A549 (cell line): Measurements from ENCODE around the gene HOOK1.

ENCODE experiments used
- KDM1A ChIP-seq: fragments of 200-600 bp; sonication (generic); IDR thresholded peaks from 2 replicates; pipeline ENCODE4 v1.6.1; 2016; ENCODE audit warnings: low read depth, mild to moderate bottlenecking
- MYC ChIP-seq: IDR thresholded peaks from 2 replicates; pipeline ENCODE4 v1.6.1; 2012; ENCODE audit warnings: mild to moderate bottlenecking, inconsistent platforms, low read length, improper control_type of control experiment, borderline replicate concordance
- POLR2AphosphoS2 ChIP-seq: conservative IDR thresholded peaks from 2 replicates; pipeline ENCODE4 v1.6.1; 2012; ENCODE audit warnings: low read length, improper control_type of control experiment, inconsistent platforms
- RNF2 ChIP-seq: fragments of 200-600 bp; sonication (generic); IDR thresholded peaks from 2 replicates; pipeline ENCODE4 v1.6.1; 2016; ENCODE audit warnings: low read depth, mild to moderate bottlenecking, antibody characterized with exemption, moderate library complexity, borderline replicate concordance
- TF ChIP-seq, protein P1 (sequence below): fragments of >200 bp; sonication (Bioruptor Twin); formaldehyde crosslinking; IDR thresholded peaks from 3 replicates; pipeline ENCODE4 v1.5.1; 2016

DNA sequence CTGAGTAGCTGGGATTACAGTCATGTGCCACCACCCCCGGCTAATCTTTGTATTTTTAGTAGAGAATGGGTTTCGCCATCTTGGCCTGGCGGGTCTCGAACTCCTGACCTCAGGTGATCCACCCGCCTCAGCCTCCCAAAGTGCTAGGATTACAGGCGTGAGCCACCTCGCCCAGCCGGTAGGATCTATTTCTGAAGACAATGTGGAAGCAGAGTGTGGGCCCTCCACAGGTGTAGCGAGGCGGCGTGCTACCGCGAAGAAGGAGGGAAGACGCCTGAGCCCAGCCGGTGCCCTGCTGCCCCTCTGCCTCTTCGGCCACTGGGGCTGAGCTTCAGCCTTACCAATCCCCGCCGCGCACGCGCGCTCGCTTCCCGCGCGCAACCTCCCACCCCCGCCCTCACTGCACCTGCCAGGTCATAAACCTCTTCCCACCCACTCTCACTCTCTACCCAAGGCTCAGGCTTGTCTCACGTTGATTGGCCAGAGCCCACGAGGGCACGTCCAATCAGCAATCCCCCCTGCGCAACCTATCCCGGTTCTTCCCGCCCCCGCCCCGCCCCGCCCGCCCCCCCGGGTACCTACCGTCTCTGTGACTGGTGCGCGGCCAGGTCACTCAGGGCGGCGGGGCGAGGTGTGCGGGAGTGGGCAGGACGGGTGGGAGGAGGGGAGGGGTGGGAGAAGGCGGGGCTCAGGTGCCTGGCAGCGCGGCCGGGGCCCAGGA is 409 bp upstream of the HOOK1 start:
- TF ChIP-seq POLR2AphosphoS2: no peak
- TF ChIP-seq KDM1A: no peak
- TF ChIP-seq RNF2: no peak
- TF ChIP-seq MYC: no peak
- TF ChIP-seq, protein P1, sequence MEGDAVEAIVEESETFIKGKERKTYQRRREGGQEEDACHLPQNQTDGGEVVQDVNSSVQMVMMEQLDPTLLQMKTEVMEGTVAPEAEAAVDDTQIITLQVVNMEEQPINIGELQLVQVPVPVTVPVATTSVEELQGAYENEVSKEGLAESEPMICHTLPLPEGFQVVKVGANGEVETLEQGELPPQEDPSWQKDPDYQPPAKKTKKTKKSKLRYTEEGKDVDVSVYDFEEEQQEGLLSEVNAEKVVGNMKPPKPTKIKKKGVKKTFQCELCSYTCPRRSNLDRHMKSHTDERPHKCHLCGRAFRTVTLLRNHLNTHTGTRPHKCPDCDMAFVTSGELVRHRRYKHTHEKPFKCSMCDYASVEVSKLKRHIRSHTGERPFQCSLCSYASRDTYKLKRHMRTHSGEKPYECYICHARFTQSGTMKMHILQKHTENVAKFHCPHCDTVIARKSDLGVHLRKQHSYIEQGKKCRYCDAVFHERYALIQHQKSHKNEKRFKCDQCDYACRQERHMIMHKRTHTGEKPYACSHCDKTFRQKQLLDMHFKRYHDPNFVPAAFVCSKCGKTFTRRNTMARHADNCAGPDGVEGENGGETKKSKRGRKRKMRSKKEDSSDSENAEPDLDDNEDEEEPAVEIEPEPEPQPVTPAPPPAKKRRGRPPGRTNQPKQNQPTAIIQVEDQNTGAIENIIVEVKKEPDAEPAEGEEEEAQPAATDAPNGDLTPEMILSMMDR: no peak
